MM.1S (cell line): ENCODE data around the gene GRIK5.

Source experiments
- DNase-seq: peaks from one replicate; pipeline ENCODE4 v3.0.0-alpha.2; 2015
- H2AFZ ChIP-seq: fragments of 300-600 bp; sonication (generic); 2 replicates; pipeline ENCODE4 v1.6.0; 2016; ENCODE audit warnings: antibody characterized with exemption, low read length
- H3F3A ChIP-seq: fragments of 300-600 bp; sonication (generic); 2 replicates; pipeline ENCODE4 v1.6.1; 2016; ENCODE audit warnings: mild to moderate bottlenecking, antibody characterized with exemption, low read length, moderate library complexity, mixed read lengths; ENCODE audit not compliant: insufficient read depth
- H3K27ac ChIP-seq: fragments of 300-600 bp; sonication (generic); 2 replicates; pipeline ENCODE4 v1.5.1; 2016; ENCODE audit warnings: mild to moderate bottlenecking, low read length
- H3K27me3 ChIP-seq: fragments of 300-600 bp; sonication (generic); replicated peaks from 2 replicates; pipeline ENCODE4 v1.6.0; 2016; ENCODE audit warnings: low read length; ENCODE audit not compliant: insufficient read depth
- H3K36me3 ChIP-seq: fragments of 300-600 bp; sonication (generic); replicated peaks from 2 replicates; pipeline ENCODE4 v1.6.1; 2016; ENCODE audit warnings: mild to moderate bottlenecking, low read length, mixed read lengths; ENCODE audit not compliant: insufficient read depth
- H3K4me1 ChIP-seq: fragments of 300-600 bp; sonication (generic); 2 replicates; pipeline ENCODE4 v1.6.1; 2016; ENCODE audit warnings: low read length, mixed read lengths
- H3K4me2 ChIP-seq: fragments of 300-600 bp; sonication (generic); 2 replicates; pipeline ENCODE4 v1.6.0; 2016; ENCODE audit warnings: low read depth, low read length
- H3K4me3 ChIP-seq: fragments of 300-600 bp; sonication (generic); 2 replicates; pipeline ENCODE4 v1.5.1; 2016; ENCODE audit warnings: low read length, mixed read lengths
- H3K79me2 ChIP-seq: fragments of 300-600 bp; sonication (generic); 2 replicates; pipeline ENCODE4 v1.6.1; 2016; ENCODE audit warnings: mixed run types, low read length, mixed read lengths
- H3K9ac ChIP-seq: fragments of 300-600 bp; sonication (generic); 2 replicates; pipeline ENCODE4 v1.6.1; 2016; ENCODE audit warnings: low read length, mixed read lengths
- H3K9me2 ChIP-seq: fragments of 300-600 bp; sonication (generic); replicated peaks from 2 replicates; pipeline ENCODE4 v1.6.1; 2016; ENCODE audit warnings: mild to moderate bottlenecking, low read length, mixed read lengths; ENCODE audit not compliant: insufficient read depth
- H3K9me3 ChIP-seq: fragments of 300-600 bp; sonication (generic); replicated peaks from 2 replicates; pipeline ENCODE4 v1.6.1; 2016; ENCODE audit warnings: mild to moderate bottlenecking, low read length, mixed read lengths; ENCODE audit not compliant: insufficient read depth
- H4K20me1 ChIP-seq: fragments of 300-600 bp; sonication (generic); 2 replicates; pipeline ENCODE4 v1.6.1; 2016; ENCODE audit warnings: mild to moderate bottlenecking, low read length, moderate library complexity, mixed read lengths; ENCODE audit not compliant: insufficient read depth
- CTCF ChIP-seq: fragments of 300-600 bp; sonication (generic); IDR thresholded peaks from 2 replicates; pipeline ENCODE4 v1.5.1; 2016; ENCODE audit warnings: antibody characterized with exemption, low read length, mixed read lengths
- EZH2phosphoT487 ChIP-seq: fragments of 300-600 bp; sonication (generic); IDR thresholded peaks from 2 replicates; pipeline ENCODE4 v1.6.1; 2018; ENCODE audit warnings: antibody characterized with exemption, low read length

GRIK5 gene

GRCh38 chr19:41951686-41952172, 118.3 kb downstream of the GRIK5 start:
- Histone ChIP-seq H3K9me2 (no peaks in the 10 kb centered on the region), H3K36me3 (no peaks in the 10 kb centered on the region), H3F3A (no peaks in the 10 kb centered on the region), H4K20me1 (no peaks in the 10 kb centered on the region), H3K79me2 (no peaks in the 10 kb centered on the region), H3K4me2 (peak overlapping the region; percentile 51; the same call in 1 of the 2 replicates), H2AFZ (peak overlapping the region; percentile 62; the same call in 1 of the 2 replicates), H3K27me3 (no peaks in the 10 kb centered on the region), H3K4me1 (no peaks in the 10 kb centered on the region), H3K9me3 (no peaks in the 10 kb centered on the region), H3K9ac (no peak overlapping the region), H3K4me3 (no peak overlapping the region), H3K27ac (no peak overlapping the region)
- peak; percentile 98 for TF ChIP-seq CTCF
- TF ChIP-seq EZH2phosphoT487: no peak
- peak; percentile 82 for DNase-seq
